Retinal pigment epithelial cell (primary cell): ENCODE measurements around the gene LZTS3.

Experiments used
- DNase-seq: peaks from one replicate; pipeline ENCODE4 v3.0.0-alpha.2; 2010; ENCODE audit warnings: low read depth
- H3K4me3 ChIP-seq: 2 replicates; pipeline ENCODE4 v1.5.1; 2011; ENCODE audit warnings: mild to moderate bottlenecking, low read length, control low read depth, moderate library complexity
- TF ChIP-seq, protein P1 (sequence below): conservative IDR thresholded peaks from 2 replicates; pipeline ENCODE4 v1.5.1; 2011; ENCODE audit warnings: low read depth, low read length, control low read depth, inconsistent platforms

LZTS3 gene

DNA sequence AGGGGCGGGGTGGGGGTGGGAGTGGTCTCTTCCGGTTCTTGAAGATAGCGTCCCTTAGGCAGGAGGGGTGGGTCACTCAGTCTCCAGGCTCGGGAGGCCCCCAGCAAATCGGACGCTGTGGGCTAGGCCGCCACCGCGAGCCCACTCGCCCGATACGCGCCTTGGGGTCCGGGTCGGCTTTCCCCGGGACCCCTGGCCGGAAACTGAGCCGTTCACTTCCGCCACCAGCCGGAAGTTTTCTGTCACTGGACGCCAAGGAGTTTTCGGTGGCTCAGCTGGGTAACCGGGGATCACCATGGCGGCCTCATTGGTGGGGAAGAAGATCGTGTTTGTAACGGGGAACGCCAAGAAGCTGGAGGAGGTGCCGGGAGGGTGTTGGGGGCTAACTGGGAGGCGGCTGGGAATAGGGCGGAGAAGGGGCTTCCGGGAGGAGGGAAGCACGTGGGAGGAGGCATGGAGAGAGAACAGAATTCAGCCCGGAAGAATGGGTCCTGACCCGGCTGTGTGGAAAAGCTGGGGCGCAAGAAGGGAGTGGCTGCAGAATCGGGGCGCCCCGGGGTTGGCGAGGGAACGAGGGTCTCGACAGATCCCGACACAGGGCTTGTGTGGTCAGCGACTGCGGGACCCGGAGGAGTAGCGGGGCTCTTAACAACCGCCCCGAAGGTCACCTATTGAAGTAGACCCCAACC is 36.1 kb upstream of the LZTS3 start, which contains the start of gene ITPA:
Gene ITPA, plus strand, starts transcription at position 242 of the 689 bp plus-strand sequence. Its CDS starts 54 bp downstream, at position 296.
- TF ChIP-seq, protein P1, sequence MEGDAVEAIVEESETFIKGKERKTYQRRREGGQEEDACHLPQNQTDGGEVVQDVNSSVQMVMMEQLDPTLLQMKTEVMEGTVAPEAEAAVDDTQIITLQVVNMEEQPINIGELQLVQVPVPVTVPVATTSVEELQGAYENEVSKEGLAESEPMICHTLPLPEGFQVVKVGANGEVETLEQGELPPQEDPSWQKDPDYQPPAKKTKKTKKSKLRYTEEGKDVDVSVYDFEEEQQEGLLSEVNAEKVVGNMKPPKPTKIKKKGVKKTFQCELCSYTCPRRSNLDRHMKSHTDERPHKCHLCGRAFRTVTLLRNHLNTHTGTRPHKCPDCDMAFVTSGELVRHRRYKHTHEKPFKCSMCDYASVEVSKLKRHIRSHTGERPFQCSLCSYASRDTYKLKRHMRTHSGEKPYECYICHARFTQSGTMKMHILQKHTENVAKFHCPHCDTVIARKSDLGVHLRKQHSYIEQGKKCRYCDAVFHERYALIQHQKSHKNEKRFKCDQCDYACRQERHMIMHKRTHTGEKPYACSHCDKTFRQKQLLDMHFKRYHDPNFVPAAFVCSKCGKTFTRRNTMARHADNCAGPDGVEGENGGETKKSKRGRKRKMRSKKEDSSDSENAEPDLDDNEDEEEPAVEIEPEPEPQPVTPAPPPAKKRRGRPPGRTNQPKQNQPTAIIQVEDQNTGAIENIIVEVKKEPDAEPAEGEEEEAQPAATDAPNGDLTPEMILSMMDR, result no peak
- peak within 1 kb of the TSS; percentile 96 for H3K4me3 ChIP-seq
- DNase-seq, result no peak

DNA sequence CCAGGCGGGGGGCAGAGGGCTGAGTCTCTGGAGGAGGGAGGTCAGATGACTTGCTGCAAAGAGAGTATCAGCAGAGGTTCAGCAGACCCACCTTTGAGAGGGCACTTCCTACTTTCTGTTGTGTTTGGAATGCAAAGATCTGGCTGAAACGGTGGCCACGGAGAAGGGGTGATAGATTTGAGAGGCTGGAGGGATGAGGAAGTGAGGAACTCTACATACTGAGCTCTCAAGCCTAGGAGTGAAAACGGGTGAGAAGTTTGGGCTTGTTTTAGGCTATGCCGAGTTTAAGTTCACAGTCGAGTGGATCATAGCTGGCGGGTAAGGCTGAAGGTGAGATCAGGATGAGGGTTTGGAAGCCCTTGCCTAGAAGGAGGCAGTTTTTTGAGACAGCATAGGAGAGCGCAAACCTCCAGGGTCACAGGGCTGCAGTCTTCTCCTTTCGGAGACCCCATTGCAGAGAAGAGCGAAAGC is 35.5 kb upstream of the LZTS3 start:
- peak overlapping the region; percentile 96 for H3K4me3 ChIP-seq
- DNase-seq, result no peak
- TF ChIP-seq, protein P1, result no peak

DNA sequence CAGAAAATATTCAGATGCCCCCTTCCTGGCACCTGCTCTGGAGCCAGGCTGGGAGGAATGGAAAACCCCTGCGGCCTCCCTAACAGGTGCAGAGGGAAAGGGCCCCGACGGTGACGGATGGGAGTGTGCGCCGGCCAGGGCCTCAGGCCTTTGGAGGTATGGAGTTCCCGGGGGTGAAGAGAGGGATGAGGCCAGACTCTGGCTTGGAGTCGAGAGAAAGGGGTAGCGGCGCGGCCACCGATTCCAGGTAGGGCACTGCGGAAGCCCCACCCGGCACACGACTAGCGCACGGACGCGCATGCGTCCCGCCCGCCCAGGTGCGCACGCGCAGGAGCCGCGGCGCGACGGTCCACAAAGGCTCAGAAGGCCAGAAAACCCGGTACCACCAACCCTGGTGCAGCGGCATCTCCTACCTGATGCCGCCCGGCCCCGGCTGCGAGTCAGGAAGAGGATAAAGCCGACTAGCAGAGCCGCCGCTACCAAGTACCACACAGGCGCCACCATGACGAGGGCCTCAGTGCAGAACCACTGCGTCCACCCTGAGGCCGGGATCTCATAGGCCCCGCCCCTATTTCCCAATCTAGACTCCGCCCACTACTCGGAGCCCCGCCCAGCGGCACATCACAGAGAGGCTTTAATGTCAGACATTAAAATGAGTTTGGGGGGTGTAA is 30.9 kb upstream of the LZTS3 start, which contains the start of gene DDRGK1:
Gene DDRGK1, minus strand, starts transcription at position 559 of the 671 bp plus-strand sequence. Its CDS starts 55 bp downstream, at position 504.
- TF ChIP-seq, protein P1, result no peak
- peak; percentile 18 for DNase-seq
- H3K4me3 ChIP-seq, result peak within 1 kb of the TSS; percentile 92

DNA sequence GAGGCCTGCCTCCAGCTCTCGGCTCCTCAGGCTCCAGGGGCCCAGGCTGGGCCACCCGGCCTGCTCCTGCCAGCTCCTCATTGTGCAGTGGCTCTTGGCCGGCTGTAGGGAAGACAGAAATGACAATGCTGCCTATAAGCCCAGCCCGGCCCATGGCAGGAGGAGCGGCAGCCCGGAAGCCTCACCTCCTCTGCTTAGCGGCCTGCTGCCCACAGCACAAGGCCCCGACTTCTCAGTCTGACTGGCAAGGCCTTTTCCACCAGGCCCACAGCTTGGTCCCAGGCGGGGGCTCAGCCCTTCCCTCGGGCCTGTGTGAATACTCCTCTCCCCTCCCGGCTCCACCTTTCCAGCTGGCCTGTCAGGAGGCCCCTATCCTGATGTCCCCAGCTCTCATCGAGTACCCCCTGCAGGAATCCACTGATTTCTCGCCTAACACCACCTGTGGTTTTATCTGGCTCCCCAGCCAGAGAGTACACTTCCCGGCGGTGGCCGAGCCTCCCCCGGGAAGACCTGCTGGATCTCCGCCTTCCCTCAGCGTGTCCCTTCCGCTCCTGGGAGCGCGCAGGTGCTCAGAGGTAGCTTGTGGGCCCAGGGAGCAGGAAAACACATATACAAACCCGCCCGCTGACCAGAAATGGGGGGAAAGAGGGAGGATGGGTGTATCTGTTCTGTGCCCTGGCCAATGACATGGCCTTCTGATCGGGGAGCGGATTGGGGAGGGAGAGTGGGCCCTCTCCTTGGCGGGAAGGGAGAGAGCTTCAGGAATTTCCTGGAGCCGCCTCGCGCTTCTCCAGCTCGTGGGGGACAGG is 30.2 kb upstream of the LZTS3 start:
- TF ChIP-seq, protein P1, result no peak
- DNase-seq, result no peak
- H3K4me3 ChIP-seq, result peak overlapping the region; percentile 92

DNA sequence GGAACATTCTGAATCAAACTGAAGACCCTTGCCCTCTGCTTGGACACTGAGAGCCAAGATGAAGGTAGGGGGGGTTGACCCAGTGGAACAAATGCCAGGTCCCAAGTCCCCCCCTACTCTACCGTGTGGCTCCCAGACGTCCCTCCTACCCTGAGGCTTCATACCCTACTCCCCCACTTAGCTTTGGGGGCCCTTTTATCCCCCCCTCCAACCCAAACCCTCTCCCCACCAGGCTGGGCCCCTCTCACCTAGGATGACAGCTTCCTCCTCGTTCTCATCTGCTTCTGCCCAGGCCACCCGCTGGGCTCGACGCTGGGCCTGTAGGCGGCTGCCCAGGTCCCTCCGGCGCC is 29.6 kb upstream of the LZTS3 start:
- DNase-seq, result no peak
- TF ChIP-seq, protein P1, result no peak
- peak overlapping the region; percentile 92 for H3K4me3 ChIP-seq

DNA sequence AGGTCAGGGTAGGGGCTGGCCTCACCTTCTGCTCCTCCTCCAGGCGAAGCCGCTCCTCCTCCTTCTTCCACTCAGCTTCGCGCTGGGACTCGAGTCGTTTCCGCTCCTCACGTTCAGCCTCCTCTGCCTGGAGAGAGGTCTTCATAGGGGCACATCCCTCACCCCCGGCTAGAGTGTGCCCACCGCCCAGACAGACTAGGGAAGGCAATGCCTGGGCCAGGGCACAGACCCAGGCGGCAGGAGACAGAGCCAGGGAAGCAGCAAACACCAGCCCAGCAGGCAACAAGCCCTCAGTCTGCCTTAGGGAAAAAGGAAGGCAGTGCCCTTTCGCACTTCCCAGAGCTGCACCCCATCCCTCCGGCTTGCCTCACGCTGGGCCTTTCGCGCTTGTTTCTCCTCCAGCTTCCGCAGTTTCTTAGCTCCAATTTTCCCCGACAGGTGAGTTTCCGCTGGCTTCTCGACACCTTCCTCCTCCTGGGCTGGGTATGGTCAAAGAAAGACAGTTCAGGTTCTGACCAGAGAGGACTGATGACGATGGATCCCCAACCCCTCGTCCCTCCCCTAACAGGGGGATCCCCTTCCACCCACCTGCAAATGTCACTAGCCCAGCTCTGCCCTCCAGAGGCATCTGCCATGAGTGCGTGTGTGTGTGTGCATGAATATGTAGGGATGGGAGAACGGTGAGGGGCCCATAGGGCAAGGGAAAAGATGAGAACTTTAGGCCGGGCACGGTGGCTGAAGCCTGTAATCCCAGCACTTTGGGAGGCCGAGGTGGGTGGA is 26.8 kb upstream of the LZTS3 start:
- no peak for DNase-seq
- no peak overlapping the region for H3K4me3 ChIP-seq
- TF ChIP-seq, protein P1, result no peak
